Esophagus squamous epithelium (tissue), 5 donors: Measurements from ENCODE around the gene RAPGEF5. TPM values are rescaled to one million over a fixed set of nuclear protein-coding genes. Genes with fewer than 3 reads are reported as not detected.

Experiments used
- DNase-seq: peaks from one replicate; lab custom pipeline; 2025; lab: John Stamatoyannopoulos, UW
- H3K27ac ChIP-seq, 4 donors: fragments of 200-600 bp; sonication (generic); one replicate each; pipeline ENCODE4 v1.5.1; 2016 to 2019; ENCODE audit warnings: mild to moderate bottlenecking in 1 of 4
- H3K27me3 ChIP-seq, 4 donors: fragments of 200-600 bp; sonication (generic); 1 replicate in 3 of 4; 2 replicates in 1 of 4; pipeline versions ENCODE4 v1.5.1 to v1.6.0; 2017 to 2021; ENCODE audit warnings: antibody characterized with exemption in 1 of 4
- H3K36me3 ChIP-seq, 3 donors: fragments of 200-600 bp; sonication (generic); one replicate each; pipeline ENCODE4 v1.5.1; 2016 to 2019
- H3K4me1 ChIP-seq, 3 donors: fragments of 200-600 bp; sonication (generic); one replicate each; pipeline ENCODE4 v1.5.1; 2017 to 2019
- H3K4me3 ChIP-seq, 4 donors: fragments of 200-600 bp; sonication (generic); 1 replicate in 3 of 4; 2 replicates in 1 of 4; pipeline ENCODE4 v1.5.1; 2016 to 2019; ENCODE audit warnings: mild to moderate bottlenecking in 2 of 4, moderate library complexity in 1 of 4
- H3K9me3 ChIP-seq, 3 donors: fragments of 200-600 bp; sonication (generic); one replicate each; pipeline ENCODE4 v1.5.1; 2016 to 2019
- POLR2A ChIP-seq, 4 donors: fragments of 450-650 bp; IDR thresholded peaks; one replicate each; pipeline ENCODE4 v1.6.1; 2017; ENCODE audit warnings: antibody characterized with exemption in 4 of 4, mild to moderate bottlenecking in 4 of 4, moderate library complexity in 3 of 4
- WGBS, 2 donors: methylation state at CpG; one replicate each; pipeline ENCODE4 v1.1.5; 2018; 5-methylcytosine and 5-hydroxymethylcytosine counted together
- intact Hi-C: fragments of 100-400 bp; cut with DNase I; formaldehyde crosslinking; loops from one replicate; pipeline ENCODE4 v1.15.0; 2022
- total RNA-seq, 4 donors: library from RNA; depleted of rRNA; stranded (reverse); fragments of >200 nt; gene quantifications; one replicate each; pipeline ENCODE4 v1.1.0, GENCODE V29; 2016
- TF ChIP-seq, protein P1 (sequence below), 6 experiments: fragments of 450-650 bp in 4 of 6; fragments of 200-600 bp in 2 of 6; sonication (generic) in 2 of 6; IDR thresholded peaks; one replicate each; pipeline ENCODE4 v1.5.1; 2016 to 2019; ENCODE audit warnings: antibody characterized with exemption in 6 of 6, mild to moderate bottlenecking in 4 of 6, moderate library complexity in 4 of 6
- donor health status: DM: yes; HTN: yes; CAD: no.

Gene RAPGEF5
- total RNA-seq, 4 donors from 2014 or later = 16.9 to 50.5 (median 38.4) TPM

DNA sequence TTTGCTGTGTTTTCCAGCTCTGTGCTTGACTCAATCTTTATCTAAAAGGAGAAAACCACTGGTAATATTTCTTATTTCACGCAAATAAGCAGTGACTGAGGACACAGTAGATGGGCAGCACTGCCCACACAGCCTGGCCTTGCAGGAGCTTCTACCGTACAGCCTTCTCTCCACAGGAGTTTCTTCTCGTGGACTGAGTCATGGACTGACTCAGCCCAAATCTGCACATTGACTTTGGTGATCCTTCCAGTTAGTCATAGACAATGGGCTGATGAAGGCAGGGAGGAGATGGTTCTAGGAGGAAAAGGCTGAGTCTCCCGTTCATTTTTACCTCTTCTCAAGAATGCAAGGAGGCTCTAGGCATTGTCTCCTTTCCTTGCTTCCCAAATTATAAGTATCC is 200.7 kb downstream of the RAPGEF5 start:
- TF ChIP-seq, protein P1, sequence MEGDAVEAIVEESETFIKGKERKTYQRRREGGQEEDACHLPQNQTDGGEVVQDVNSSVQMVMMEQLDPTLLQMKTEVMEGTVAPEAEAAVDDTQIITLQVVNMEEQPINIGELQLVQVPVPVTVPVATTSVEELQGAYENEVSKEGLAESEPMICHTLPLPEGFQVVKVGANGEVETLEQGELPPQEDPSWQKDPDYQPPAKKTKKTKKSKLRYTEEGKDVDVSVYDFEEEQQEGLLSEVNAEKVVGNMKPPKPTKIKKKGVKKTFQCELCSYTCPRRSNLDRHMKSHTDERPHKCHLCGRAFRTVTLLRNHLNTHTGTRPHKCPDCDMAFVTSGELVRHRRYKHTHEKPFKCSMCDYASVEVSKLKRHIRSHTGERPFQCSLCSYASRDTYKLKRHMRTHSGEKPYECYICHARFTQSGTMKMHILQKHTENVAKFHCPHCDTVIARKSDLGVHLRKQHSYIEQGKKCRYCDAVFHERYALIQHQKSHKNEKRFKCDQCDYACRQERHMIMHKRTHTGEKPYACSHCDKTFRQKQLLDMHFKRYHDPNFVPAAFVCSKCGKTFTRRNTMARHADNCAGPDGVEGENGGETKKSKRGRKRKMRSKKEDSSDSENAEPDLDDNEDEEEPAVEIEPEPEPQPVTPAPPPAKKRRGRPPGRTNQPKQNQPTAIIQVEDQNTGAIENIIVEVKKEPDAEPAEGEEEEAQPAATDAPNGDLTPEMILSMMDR (IDR thresholded peaks at IDR 0.05) = no peak
- TF ChIP-seq POLR2A (IDR thresholded peaks at IDR 0.05) = no peak
- 44 to 56% methylated on average over 3 to 4 of the region's 4 CpGs for WGBS, 2 donors
- peaks cover 0 to 8% (median 0%) of the 10 kb centered on the region in 3 donors for H3K4me1 ChIP-seq
- intact Hi-C loops = no loop called here
- no peak overlapping the region for H3K4me3 ChIP-seq
- no peak for DNase-seq
- H3K36me3 ChIP-seq = peaks cover 0 to 99% (median 0%) of the 10 kb centered on the region in 3 donors
- no peaks in the 10 kb centered on the region for H3K9me3 ChIP-seq
- no peak overlapping the region for H3K27ac ChIP-seq
- no peaks in the 10 kb centered on the region for H3K27me3 ChIP-seq

DNA sequence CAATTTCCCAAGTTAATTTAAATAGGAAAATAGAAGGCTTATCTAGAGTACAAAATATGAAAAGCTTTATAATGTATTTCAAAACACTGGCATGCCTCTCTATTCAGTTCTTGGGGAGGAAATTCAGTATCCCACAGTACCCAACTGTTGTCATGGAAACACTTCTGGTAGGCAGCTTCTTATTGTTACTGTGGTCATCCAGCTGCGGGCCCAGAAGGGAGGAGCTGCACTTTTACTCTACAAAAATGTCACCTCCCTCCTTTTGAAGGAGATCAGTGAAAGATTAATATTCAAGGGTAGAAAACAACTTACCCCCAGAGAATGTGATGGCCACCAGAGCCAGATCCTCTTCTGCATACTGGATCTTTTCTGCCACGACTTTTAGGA is 202.8 kb downstream of the RAPGEF5 start:
- Histone ChIP-seq H3K9me3 (no peaks in the 10 kb centered on the region), H3K27me3 (no peaks in the 10 kb centered on the region), H3K27ac (peak overlapping the region in 1 of 4 donors; percentile 10), H3K4me1 (peaks cover 0 to 8% (median 3%) of the 10 kb centered on the region in 3 donors), H3K4me3 (no peak overlapping the region), H3K36me3 (peaks cover 0 to 94% (median 0%) of the 10 kb centered on the region in 3 donors)
- intact Hi-C loops = no loop called here
- WGBS, 2 donors = 60 to 67% methylated on average over 2 of the region's 2 CpGs
- DNase-seq = no peak
- TF ChIP-seq POLR2A (IDR thresholded peaks at IDR 0.05) = no peak
- TF ChIP-seq, protein P1 (IDR thresholded peaks at IDR 0.05) = no peak

DNA sequence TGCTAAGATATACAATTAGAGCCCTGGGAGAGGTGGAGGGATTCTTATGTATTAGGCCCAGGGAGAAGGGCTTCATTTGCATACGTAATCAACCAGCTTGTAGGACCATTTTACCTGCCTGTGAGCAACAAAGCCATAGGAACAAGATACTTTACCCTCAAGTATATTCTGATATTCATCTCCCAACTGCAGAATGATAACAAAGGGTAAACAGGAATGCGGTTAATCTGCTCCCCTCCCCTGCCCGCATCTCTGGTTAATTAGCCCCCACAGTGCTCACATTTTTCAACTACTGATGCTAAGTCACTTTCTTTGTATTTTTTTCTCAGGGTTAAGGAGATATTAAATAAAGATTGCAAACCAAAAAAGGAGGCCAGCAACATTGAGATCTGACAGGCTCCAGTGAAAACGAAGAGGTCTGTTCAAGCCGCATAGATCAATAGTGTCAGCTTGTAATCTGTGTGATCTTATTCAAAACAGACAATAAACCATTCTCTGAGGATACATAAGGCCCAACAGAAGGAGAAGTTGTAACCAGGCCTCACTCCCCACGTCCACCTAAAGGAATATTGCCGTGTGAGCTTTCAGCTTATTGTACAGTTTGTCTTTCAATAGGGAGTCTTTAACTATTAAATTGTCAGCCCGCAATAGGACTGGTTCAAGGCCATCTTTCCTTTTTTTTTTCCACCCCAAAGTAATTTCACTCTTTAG is 203.4 kb downstream of the RAPGEF5 start:
- peaks cover 0 to 94% (median 0%) of the 10 kb centered on the region in 3 donors for H3K36me3 ChIP-seq
- WGBS, 2 donors = 65 to 84% methylated on average over 8 of the region's 8 CpGs
- intact Hi-C loops = no loop called here

DNA sequence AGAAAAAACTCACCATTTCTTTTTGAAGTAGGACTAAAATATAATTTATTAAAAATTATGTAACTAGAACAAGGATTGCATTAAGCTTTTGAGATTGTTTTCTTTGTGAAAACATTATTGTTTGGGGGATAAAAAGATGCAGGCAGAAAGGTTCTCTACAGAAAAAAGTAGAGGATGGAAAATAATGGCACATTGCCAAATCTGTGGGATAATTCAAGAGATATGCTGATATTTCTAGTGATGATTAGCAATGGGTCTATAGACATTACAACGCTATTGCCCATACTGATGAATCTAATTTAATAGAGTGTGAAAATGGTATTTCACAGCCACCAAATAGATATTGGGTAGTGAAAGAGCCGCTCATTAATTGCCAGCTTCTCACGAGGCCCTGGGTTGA is 204.3 kb downstream of the RAPGEF5 start:
- WGBS, 2 donors = 92 to 94% methylated on average over 3 of the region's 3 CpGs
- no peak overlapping the region for H3K4me3 ChIP-seq
- H3K4me1 ChIP-seq = peaks cover 0 to 8% (median 3%) of the 10 kb centered on the region in 3 donors
- peaks cover 0 to 93% (median 0%) of the 10 kb centered on the region in 3 donors for H3K36me3 ChIP-seq
- TF ChIP-seq POLR2A (IDR thresholded peaks at IDR 0.05) = no peak
- TF ChIP-seq, protein P1 (IDR thresholded peaks at IDR 0.05) = no peak
- H3K27ac ChIP-seq = no peak overlapping the region
- no peak for DNase-seq
- no peaks in the 10 kb centered on the region for H3K9me3 ChIP-seq
- intact Hi-C loops = no loop called here
- H3K27me3 ChIP-seq = no peaks in the 10 kb centered on the region

More for the DNA sequence above, 203.4 kb downstream of the RAPGEF5 start:
- peaks cover 0 to 8% (median 3%) of the 10 kb centered on the region in 3 donors for H3K4me1 ChIP-seq
- no peak overlapping the region for H3K27ac ChIP-seq
- no peaks in the 10 kb centered on the region for H3K27me3 ChIP-seq
- no peak for DNase-seq
- H3K9me3 ChIP-seq = no peaks in the 10 kb centered on the region
- TF ChIP-seq, protein P1 (IDR thresholded peaks at IDR 0.05) = no peak
- no peak for TF ChIP-seq POLR2A (IDR thresholded peaks at IDR 0.05)
- H3K4me3 ChIP-seq = no peak overlapping the region

DNA sequence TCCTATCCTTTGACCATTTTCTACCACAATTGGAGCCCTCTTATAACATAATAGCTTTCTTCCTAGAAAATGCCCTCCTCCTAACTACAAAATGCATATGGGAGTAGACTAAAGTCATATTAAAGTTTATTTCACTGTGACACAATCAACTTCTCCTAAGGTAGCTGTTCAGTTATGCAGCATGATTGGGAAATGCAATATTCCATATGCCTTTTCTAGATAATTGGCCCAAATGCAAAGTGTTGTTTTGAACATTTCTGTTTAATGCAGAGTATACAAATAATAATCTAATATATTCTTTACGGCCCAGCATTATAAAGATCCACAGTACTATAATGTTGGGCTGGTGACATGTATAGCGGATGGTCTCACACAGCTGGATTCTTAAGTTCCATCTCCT is 205.1 kb downstream of the RAPGEF5 start:
- Histone ChIP-seq H3K4me3 (no peak overlapping the region), H3K27me3 (no peaks in the 10 kb centered on the region), H3K27ac (no peak overlapping the region), H3K4me1 (peaks cover 0 to 8% (median 3%) of the 10 kb centered on the region in 3 donors), H3K36me3 (peaks cover 0 to 89% (median 0%) of the 10 kb centered on the region in 3 donors), H3K9me3 (no peaks in the 10 kb centered on the region)
- 92 to 97% methylated on average over 2 of the region's 2 CpGs for WGBS, 2 donors
- DNase-seq = no peak
- intact Hi-C loops = no loop called here
- TF ChIP-seq, protein P1 (IDR thresholded peaks at IDR 0.05) = no peak
- TF ChIP-seq POLR2A (IDR thresholded peaks at IDR 0.05) = no peak
